T-cell (primary cell): ENCODE results near the gene ITGBL1. TPM values are rescaled to one million over a fixed set of nuclear protein-coding genes. Genes with fewer than 3 reads are reported as not detected.

ENCODE experiments used
- ATAC-seq, 4 experiments: fragments of 200-7000 bp in 3 of 4; fragments of 150-1000 bp in 1 of 4; cut with Tn5 transposase; replicated peaks in 1 of 4; 1 replicate in 3 of 4; 2 replicates in 1 of 4; pipeline ENCODE4 v1.10.0; 2021; ENCODE audit warnings: moderate library complexity in 3 of 4, mild to moderate bottlenecking in 2 of 4, moderate number of reproducible peaks in 1 of 4
- CTCF ChIA-PET, 2 donors: fragments of 300-600 bp; sonication (Branson Sonifier 250); formaldehyde crosslinking; loops; one replicate each; lab custom pipeline; 2022; ENCODE audit warnings: antibody characterized with exemption in 2 of 2; lab: Charles Lee
- POLR2A ChIA-PET, 2 donors: fragments of 300-600 bp; sonication (Branson Sonifier 250); formaldehyde crosslinking; loops; one replicate each; lab custom pipeline; 2022; ENCODE audit warnings: antibody characterized with exemption in 2 of 2; lab: Charles Lee
- DNase-seq, 35 experiments: peaks; one replicate each; pipeline versions ENCODE4 v3.0.0 to v3.0.0-alpha.2; 2013 to 2023
- H3K27ac ChIP-seq: one replicate; pipeline ENCODE4 v1.5.1; 2013; ENCODE audit warnings: low read length
- H3K27me3 ChIP-seq, 2 experiments: replicated peaks in 1 of 2; 1 replicate in 1 of 2; 2 replicates in 1 of 2; pipeline versions ENCODE4 v1.6.1 to v1.7.0; 2013; ENCODE audit warnings: low read length in 1 of 2, mixed read lengths in 1 of 2; ENCODE audit not compliant: control insufficient read depth in 2 of 2, insufficient read depth in 2 of 2; ENCODE audit errors: extremely low read depth in 1 of 2
- H3K36me3 ChIP-seq, 2 donors: 1 replicate in 1 of 2; 2 replicates in 1 of 2; pipeline versions ENCODE4 v1.6.1 to v1.7.0; 2013; ENCODE audit warnings: low read length in 1 of 2; ENCODE audit not compliant: control insufficient read depth in 2 of 2, insufficient read depth in 1 of 2; ENCODE audit errors: extremely low read depth in 1 of 2
- H3K4me1 ChIP-seq, 2 experiments: 1 replicate in 1 of 2; 2 replicates in 1 of 2; pipeline versions ENCODE4 v1.6.1 to v1.7.0; 2013; ENCODE audit warnings: low read length in 2 of 2, mixed read lengths in 1 of 2; ENCODE audit not compliant: insufficient read depth in 2 of 2, control insufficient read depth in 1 of 2; ENCODE audit errors: extremely low read depth in 1 of 2
- H3K4me3 ChIP-seq, 2 donors: 1 replicate in 1 of 2; 2 replicates in 1 of 2; pipeline versions ENCODE4 v1.5.1 to v1.7.0; 2013; ENCODE audit warnings: mild to moderate bottlenecking in 2 of 2, low read length in 1 of 2, moderate library complexity in 1 of 2; ENCODE audit not compliant: control insufficient read depth in 1 of 2; ENCODE audit errors: extremely low read depth in 1 of 2
- H3K9me3 ChIP-seq: 2 replicates; pipeline ENCODE4 v1.7.0; 2013
- H3K27ac Mint-ChIP-seq, 2 donors: one replicate each; pipeline ENCODE4 v1.8.0; 2020 to 2021; ENCODE audit warnings: mild to moderate bottlenecking in 2 of 2, mixed read lengths in 2 of 2
- H3K27me3 Mint-ChIP-seq, 2 donors: one replicate each; pipeline ENCODE4 v1.8.0; 2021 to 2022; ENCODE audit warnings: mixed read lengths in 2 of 2
- H3K36me3 Mint-ChIP-seq: one replicate; pipeline ENCODE4 v1.8.0; 2021; ENCODE audit warnings: mixed read lengths
- H3K4me1 Mint-ChIP-seq, 3 donors: one replicate each; pipeline ENCODE4 v1.8.0; 2020 to 2022; ENCODE audit warnings: mixed read lengths in 3 of 3, mild to moderate bottlenecking in 1 of 3
- H3K4me3 Mint-ChIP-seq, 3 donors: one replicate each; pipeline ENCODE4 v1.8.0; 2020 to 2022; ENCODE audit warnings: mild to moderate bottlenecking in 3 of 3, mixed read lengths in 3 of 3, moderate library complexity in 3 of 3
- H3K9me3 Mint-ChIP-seq, 3 donors: one replicate each; pipeline ENCODE4 v1.8.0; 2020 to 2022; ENCODE audit warnings: mixed read lengths in 3 of 3
- WGBS: methylation state at CpG from one replicate; pipeline ENCODE4 v1.1.5; 2013; ENCODE audit warnings: missing lambda C conversion rate; ENCODE audit not compliant: insufficient coverage; 5-methylcytosine and 5-hydroxymethylcytosine counted together
- total RNA-seq, 35 experiments: library from RNA in 6 of 35; stranded (reverse) in 6 of 35; fragments of 120-200 nt in 1 of 35; gene quantifications; one replicate each; pipeline versions ENCODE4 v1.2.1 to v1.2.4 and lab custom pipeline; 2013 to 2026

ITGBL1 gene
- total RNA-seq, 5 donors from 2014 or later (not counting 1 experiment from before 2014, with no cell fraction given), result not detected

- H3K27ac Mint-ChIP-seq, result no peak overlapping the region
- Histone ChIP-seq H3K4me3 (no peak overlapping the region), H3K4me1 (no peaks in the 10 kb centered on the region), H3K36me3 (no peaks in the 10 kb centered on the region), H3K27ac (no peak overlapping the region), H3K9me3 (no peaks in the 10 kb centered on the region), H3K27me3 (peaks cover 13 to 20% of the 10 kb centered on the region in 2 experiments)
- no peaks in the 10 kb centered on the region for H3K36me3 Mint-ChIP-seq
- DNase-seq (no peak), ATAC-seq (peak in 1 of 4 experiments; percentile 30)
- 26% methylated on average over 15 of the region's 43 CpGs for WGBS
- peaks cover 0 to 7% (median 6%) of the 10 kb centered on the region in 3 donors for H3K4me1 Mint-ChIP-seq
- peaks cover 42 to 55% of the 10 kb centered on the region in 2 donors for H3K27me3 Mint-ChIP-seq
- no peaks in the 10 kb centered on the region for H3K9me3 Mint-ChIP-seq
- CTCF ChIA-PET, result interaction anchor here in 1 of 2 donors (0.6 kb wide), 1 partner anchor 161 kb away, joined by 3 read pairs; no protein-coding TSS in a partner anchor
- POLR2A ChIA-PET, result no interaction called here
- H3K4me3 Mint-ChIP-seq, result no peak overlapping the region
Measured at GRCh38 chr13:101415358-101416174, 36.9 kb upstream of the ITGBL1 start.

- Mint-ChIP-seq H3K9me3 (no peaks in the 10 kb centered on the region), H3K4me1 (peaks cover 0 to 7% (median 6%) of the 10 kb centered on the region in 3 donors), H3K27me3 (peaks cover 42 to 51% of the 10 kb centered on the region in 2 donors), H3K36me3 (no peaks in the 10 kb centered on the region), H3K27ac (no peak within 1 kb of the TSS), H3K4me3 (peak within 1 kb of the TSS; percentile 31 to 52 (median 41))
- H3K27ac ChIP-seq, result no peak within 1 kb of the TSS
- ChIA-PET CTCF (no interaction called here), POLR2A (no interaction called here)
- peaks cover 13 to 20% of the 10 kb centered on the region in 2 experiments for H3K27me3 ChIP-seq
- ATAC-seq (no peak), DNase-seq (no peak)
- H3K36me3 ChIP-seq, result no peaks in the 10 kb centered on the region
- H3K9me3 ChIP-seq, result no peaks in the 10 kb centered on the region
- no peak within 1 kb of the TSS for H3K4me3 ChIP-seq
- 6% methylated on average over 61 of the region's 85 CpGs for WGBS
- H3K4me1 ChIP-seq, result no peaks in the 10 kb centered on the region
Measured at GRCh38 chr13:101416181-101417042, 36.1 kb upstream of the ITGBL1 start, which contains the start of gene NALCN. NALCN (minus strand) TSS chr13:101416508; CDS start chr13:101399126, 17,382 bp downstream.

- ChIA-PET CTCF (no interaction called here), POLR2A (no interaction called here)
- no peaks in the 10 kb centered on the region for H3K36me3 Mint-ChIP-seq
- no peak for ATAC-seq
- no peaks in the 10 kb centered on the region for H3K4me1 ChIP-seq
- no peak overlapping the region for H3K27ac Mint-ChIP-seq
- peaks cover 0 to 7% (median 6%) of the 10 kb centered on the region in 3 donors for H3K4me1 Mint-ChIP-seq
- no peaks in the 10 kb centered on the region for H3K36me3 ChIP-seq
- WGBS, result no CpG with 5 or more reads among the region's 3 CpGs
- no peak overlapping the region for H3K27ac ChIP-seq
- H3K4me3 Mint-ChIP-seq, result peak overlapping the region in 1 of 3 donors; percentile 52
- H3K27me3 ChIP-seq, result peaks cover 13 to 20% of the 10 kb centered on the region in 2 experiments
- H3K9me3 ChIP-seq, result no peaks in the 10 kb centered on the region
- no peak for DNase-seq
- peaks cover 39 to 51% of the 10 kb centered on the region in 2 donors for H3K27me3 Mint-ChIP-seq
- H3K4me3 ChIP-seq, result no peak overlapping the region
- no peaks in the 10 kb centered on the region for H3K9me3 Mint-ChIP-seq
Measured at GRCh38 chr13:101417043-101417406, 35.5 kb upstream of the ITGBL1 start.

- H3K4me3 Mint-ChIP-seq, result no peak overlapping the region
- no peaks in the 10 kb centered on the region for H3K9me3 Mint-ChIP-seq
- no peaks in the 10 kb centered on the region for H3K4me1 ChIP-seq
- H3K27me3 Mint-ChIP-seq, result peaks cover 38 to 47% of the 10 kb centered on the region in 2 donors
- peaks cover 13 to 18% of the 10 kb centered on the region in 2 experiments for H3K27me3 ChIP-seq
- ChIA-PET POLR2A (no interaction called here), CTCF (no interaction called here)
- no peaks in the 10 kb centered on the region for H3K36me3 Mint-ChIP-seq
- H3K4me1 Mint-ChIP-seq, result peaks cover 0 to 7% (median 6%) of the 10 kb centered on the region in 3 donors
- DNase-seq (no peak), ATAC-seq (no peak)
- no peaks in the 10 kb centered on the region for H3K36me3 ChIP-seq
- no peak overlapping the region for H3K27ac Mint-ChIP-seq
- no peak overlapping the region for H3K4me3 ChIP-seq
- WGBS, result no CpG with 5 or more reads among the region's 5 CpGs
- H3K27ac ChIP-seq, result no peak overlapping the region
- no peaks in the 10 kb centered on the region for H3K9me3 ChIP-seq
Measured at GRCh38 chr13:101417501-101417900, 35.0 kb upstream of the ITGBL1 start.

GRCh38 chr13:101423872-101424271, 28.6 kb upstream of the ITGBL1 start:
- ATAC-seq (no peak), DNase-seq (no peak)
- no peaks in the 10 kb centered on the region for H3K4me1 Mint-ChIP-seq
- no peaks in the 10 kb centered on the region for H3K36me3 Mint-ChIP-seq
- Histone ChIP-seq H3K27ac (no peak overlapping the region), H3K36me3 (no peaks in the 10 kb centered on the region), H3K9me3 (no peaks in the 10 kb centered on the region), H3K4me1 (no peaks in the 10 kb centered on the region), H3K4me3 (no peak overlapping the region), H3K27me3 (peaks cover 2 to 3% of the 10 kb centered on the region in 2 experiments)
- H3K27me3 Mint-ChIP-seq, result peaks cover 9 to 10% of the 10 kb centered on the region in 2 donors
- POLR2A ChIA-PET, result no interaction called here
- CTCF ChIA-PET, result no interaction called here
- no peaks in the 10 kb centered on the region for H3K9me3 Mint-ChIP-seq
- no CpG with 5 or more reads among the region's 2 CpGs for WGBS
- no peak overlapping the region for H3K4me3 Mint-ChIP-seq
- no peak overlapping the region for H3K27ac Mint-ChIP-seq

GRCh38 chr13:101424381-101425155, 27.9 kb upstream of the ITGBL1 start:
- ATAC-seq (no peak), DNase-seq (no peak)
- Mint-ChIP-seq H3K9me3 (no peaks in the 10 kb centered on the region), H3K27me3 (peaks cover 3 to 4% of the 10 kb centered on the region in 2 donors), H3K4me1 (no peaks in the 10 kb centered on the region), H3K27ac (no peak overlapping the region), H3K4me3 (no peak overlapping the region), H3K36me3 (no peaks in the 10 kb centered on the region)
- ChIA-PET CTCF (no interaction called here), POLR2A (no interaction called here)
- H3K27me3 ChIP-seq, result peaks cover 0 to 3% of the 10 kb centered on the region in 2 experiments
- H3K4me3 ChIP-seq, result no peak overlapping the region
- no peaks in the 10 kb centered on the region for H3K9me3 ChIP-seq
- H3K36me3 ChIP-seq, result no peaks in the 10 kb centered on the region
- H3K27ac ChIP-seq, result no peak overlapping the region
- no peaks in the 10 kb centered on the region for H3K4me1 ChIP-seq
- WGBS, result 14% methylated on average over 1 of the region's 6 CpGs
